Measurements from ENCODE around the gene FGF1.
A peak's percentile ranks its signal among the peaks of the same experiment; 100 is the strongest.

FGF1 gene

GRCh38 chr5:142685418-142686209 lies at the start of gene FGF1:
Gene FGF1, minus strand, starts transcription at chr5:142686090. Its CDS starts 71,963 bp downstream, at chr5:142614127.
- no peak for DNase-seq

- no peak for DNase-seq
Observed at GRCh38 chr5:142727735-142728047, 41.8 kb upstream of the FGF1 start.

GRCh38 chr5:142726188-142726731 lies 40.4 kb upstream of the FGF1 start:
- no peak for DNase-seq

- no peak for DNase-seq
Observed at GRCh38 chr5:142725231-142726187, 39.6 kb upstream of the FGF1 start.

GRCh38 chr5:142724821-142725220 lies 38.9 kb upstream of the FGF1 start:
- DNase-seq: no peak

- no peak for DNase-seq
Observed at GRCh38 chr5:142722896-142723295, 37.0 kb upstream of the FGF1 start.

GRCh38 chr5:142722146-142722545 lies 36.3 kb upstream of the FGF1 start:
- no peak for DNase-seq

- DNase-seq: no peak
Observed at GRCh38 chr5:142720641-142721271, 34.9 kb upstream of the FGF1 start.

GRCh38 chr5:142719836-142720370 lies 34.0 kb upstream of the FGF1 start:
- DNase-seq: no peak

- DNase-seq: peak; percentile 11
Observed at GRCh38 chr5:142717582-142718215, 31.8 kb upstream of the FGF1 start.

GRCh38 chr5:142716963-142717362 lies 31.1 kb upstream of the FGF1 start:
- peak; percentile 49 for DNase-seq

GRCh38 chr5:142715291-142715690 lies 29.4 kb upstream of the FGF1 start:
- DNase-seq: no peak

GRCh38 chr5:142713121-142713706 lies 27.3 kb upstream of the FGF1 start:
- peak; percentile 79 for DNase-seq

GRCh38 chr5:142703153-142703552 lies 17.3 kb upstream of the FGF1 start:
- no peak for DNase-seq

GRCh38 chr5:142701673-142702311 lies 15.9 kb upstream of the FGF1 start:
- DNase-seq: no peak

- no peak for DNase-seq
Observed at GRCh38 chr5:142700566-142700965, 14.7 kb upstream of the FGF1 start.

- DNase-seq: peak; percentile 77
Observed at GRCh38 chr5:142699184-142699720, 13.4 kb upstream of the FGF1 start.

GRCh38 chr5:142698447-142699183 lies 12.7 kb upstream of the FGF1 start:
- DNase-seq: no peak

- DNase-seq: no peak
Observed at GRCh38 chr5:142697356-142698255, 11.7 kb upstream of the FGF1 start.

All from NCI-H1694 (cell line).